Duodenal mucosa (tissue), 2 donors: ENCODE results near the gene TMEM11.

ENCODE experiments used
- H3K27ac ChIP-seq: one replicate; pipeline ENCODE4 v1.7.0; 2013; ENCODE audit warnings: low read depth, low read length
- H3K27me3 ChIP-seq, 2 donors: one replicate each; pipeline ENCODE4 v1.7.0; 2013; ENCODE audit warnings: low read length in 2 of 2, control low read depth in 1 of 2; ENCODE audit not compliant: insufficient read depth in 2 of 2, control insufficient read depth in 1 of 2
- H3K36me3 ChIP-seq, 2 donors: one replicate each; pipeline ENCODE4 v1.7.0; 2013; ENCODE audit warnings: low read length in 2 of 2, control low read depth in 1 of 2; ENCODE audit not compliant: insufficient read depth in 2 of 2, control insufficient read depth in 1 of 2
- H3K4me1 ChIP-seq, 2 donors: one replicate each; pipeline ENCODE4 v1.7.0; 2013; ENCODE audit warnings: low read length in 2 of 2, control low read depth in 1 of 2; ENCODE audit not compliant: insufficient read depth in 2 of 2, control insufficient read depth in 1 of 2
- H3K4me3 ChIP-seq, 2 donors: one replicate each; pipeline ENCODE4 v1.7.0; 2013; ENCODE audit warnings: low read length in 2 of 2, low read depth in 1 of 2
- H3K9ac ChIP-seq, 2 donors: one replicate each; pipeline ENCODE4 v1.7.0; 2013; ENCODE audit warnings: low read length in 2 of 2, low read depth in 1 of 2
- H3K9me3 ChIP-seq, 2 donors: one replicate each; pipeline ENCODE4 v1.7.0; 2013; ENCODE audit warnings: low read length in 2 of 2, control low read depth in 1 of 2; ENCODE audit not compliant: control insufficient read depth in 1 of 2

Gene TMEM11

GRCh38 chr17:21214015-21214776 is at the start of gene TMEM11:
Gene TMEM11 (minus strand): TSS chr17:21214161. CDS start chr17:21214152, 9 bp downstream.
- Histone ChIP-seq H3K4me3 (peak within 1 kb of the TSS; percentile 89 to 93), H3K9me3 (no peaks in the 10 kb centered on the region), H3K36me3 (peaks cover 0 to 13% of the 10 kb centered on the region in 2 donors), H3K4me1 (peaks cover 48 to 49% of the 10 kb centered on the region in 2 donors), H3K9ac (peak within 1 kb of the TSS; percentile 94), H3K27ac (peak within 1 kb of the TSS; percentile 95), H3K27me3 (no peaks in the 10 kb centered on the region)

GRCh38 chr17:21263376-21263775 is 49.4 kb upstream of the TMEM11 start:
- H3K9ac ChIP-seq: no peak overlapping the region

GRCh38 chr17:21262259-21262993 is 48.5 kb upstream of the TMEM11 start:
- Histone ChIP-seq H3K9ac (no peak overlapping the region), H3K36me3 (no peaks in the 10 kb centered on the region), H3K27ac (no peak overlapping the region), H3K27me3 (no peaks in the 10 kb centered on the region), H3K9me3 (no peaks in the 10 kb centered on the region), H3K4me3 (no peak overlapping the region), H3K4me1 (no peaks in the 10 kb centered on the region)

More at GRCh38 chr17:21263376-21263775, 49.4 kb upstream of the TMEM11 start:
- Histone ChIP-seq H3K9me3 (no peaks in the 10 kb centered on the region), H3K27me3 (no peaks in the 10 kb centered on the region), H3K27ac (no peak overlapping the region), H3K36me3 (no peaks in the 10 kb centered on the region), H3K4me3 (no peak overlapping the region), H3K4me1 (no peaks in the 10 kb centered on the region)

GRCh38 chr17:21258593-21258992 is 44.6 kb upstream of the TMEM11 start:
- Histone ChIP-seq H3K27me3 (no peaks in the 10 kb centered on the region), H3K4me3 (no peak overlapping the region), H3K9ac (no peak overlapping the region), H3K27ac (no peak overlapping the region), H3K9me3 (no peaks in the 10 kb centered on the region), H3K4me1 (peaks cover 4 to 5% of the 10 kb centered on the region in 2 donors), H3K36me3 (no peaks in the 10 kb centered on the region)

- peak overlapping the region; percentile 2 to 40 for H3K9ac ChIP-seq
- H3K9me3 ChIP-seq: no peaks in the 10 kb centered on the region
- peak overlapping the region; percentile 61 to 63 for H3K4me3 ChIP-seq
- H3K27ac ChIP-seq: no peak overlapping the region
- H3K4me1 ChIP-seq: peaks cover 9 to 17% of the 10 kb centered on the region in 2 donors
- H3K27me3 ChIP-seq: no peaks in the 10 kb centered on the region
- H3K36me3 ChIP-seq: no peaks in the 10 kb centered on the region
These were observed 39.9 kb upstream of the TMEM11 start for GRCh38 chr17:21253646-21254441.

GRCh38 chr17:21252796-21253645 is 39.1 kb upstream of the TMEM11 start, which contains the start of gene NATD1:
Gene NATD1 (minus strand): TSS chr17:21253410. CDS start chr17:21253264, 146 bp downstream.
- Histone ChIP-seq H3K36me3 (no peaks in the 10 kb centered on the region), H3K27ac (peak within 1 kb of the TSS; percentile 10), H3K4me1 (peaks cover 9 to 17% of the 10 kb centered on the region in 2 donors), H3K9ac (peak within 1 kb of the TSS; percentile 2 to 54), H3K4me3 (peak within 1 kb of the TSS; percentile 63 to 68), H3K27me3 (no peaks in the 10 kb centered on the region), H3K9me3 (no peaks in the 10 kb centered on the region)

GRCh38 chr17:21252289-21252795 is 38.4 kb upstream of the TMEM11 start:
- Histone ChIP-seq H3K4me3 (peak overlapping the region; percentile 62 to 68), H3K27me3 (no peaks in the 10 kb centered on the region), H3K36me3 (no peaks in the 10 kb centered on the region), H3K9me3 (no peaks in the 10 kb centered on the region), H3K9ac (peak overlapping the region in 1 of 2 donors; percentile 54), H3K27ac (peak overlapping the region; percentile 10), H3K4me1 (peaks cover 9 to 17% of the 10 kb centered on the region in 2 donors)

GRCh38 chr17:21251337-21252010 is 37.5 kb upstream of the TMEM11 start:
- Histone ChIP-seq H3K9ac (peak overlapping the region in 1 of 2 donors; percentile 54), H3K4me1 (peaks cover 9 to 17% of the 10 kb centered on the region in 2 donors), H3K36me3 (no peaks in the 10 kb centered on the region), H3K27ac (no peak overlapping the region), H3K4me3 (no peak overlapping the region), H3K9me3 (no peaks in the 10 kb centered on the region), H3K27me3 (no peaks in the 10 kb centered on the region)

- Histone ChIP-seq H3K27ac (no peak overlapping the region), H3K9me3 (no peaks in the 10 kb centered on the region), H3K36me3 (no peaks in the 10 kb centered on the region), H3K27me3 (no peaks in the 10 kb centered on the region), H3K4me1 (peaks cover 9 to 17% of the 10 kb centered on the region in 2 donors), H3K4me3 (no peak overlapping the region), H3K9ac (no peak overlapping the region)
These were observed 36.9 kb upstream of the TMEM11 start for GRCh38 chr17:21250854-21251253.
